ENCODE results near the gene AIFM1. TPM values are rescaled to one million over a fixed set of nuclear protein-coding genes. Genes with fewer than 3 reads are reported as not detected.

AIFM1 gene
- total RNA-seq, 2 donors from 2014 or later: 35.6 to 86.9 TPM

- Histone ChIP-seq H3K4me1 (peaks cover 0 to 5% of the 10 kb centered on the region in 2 donors), H3K27ac (no peak overlapping the region), H3K4me3 (no peak overlapping the region), H3K36me3 (no peaks in the 10 kb centered on the region), H3K9me3 (no peaks in the 10 kb centered on the region), H3K27me3 (no peaks in the 10 kb centered on the region)
- DNase-seq (ENCODE audit: low spot score): no peak
- TF ChIP-seq, protein P1, sequence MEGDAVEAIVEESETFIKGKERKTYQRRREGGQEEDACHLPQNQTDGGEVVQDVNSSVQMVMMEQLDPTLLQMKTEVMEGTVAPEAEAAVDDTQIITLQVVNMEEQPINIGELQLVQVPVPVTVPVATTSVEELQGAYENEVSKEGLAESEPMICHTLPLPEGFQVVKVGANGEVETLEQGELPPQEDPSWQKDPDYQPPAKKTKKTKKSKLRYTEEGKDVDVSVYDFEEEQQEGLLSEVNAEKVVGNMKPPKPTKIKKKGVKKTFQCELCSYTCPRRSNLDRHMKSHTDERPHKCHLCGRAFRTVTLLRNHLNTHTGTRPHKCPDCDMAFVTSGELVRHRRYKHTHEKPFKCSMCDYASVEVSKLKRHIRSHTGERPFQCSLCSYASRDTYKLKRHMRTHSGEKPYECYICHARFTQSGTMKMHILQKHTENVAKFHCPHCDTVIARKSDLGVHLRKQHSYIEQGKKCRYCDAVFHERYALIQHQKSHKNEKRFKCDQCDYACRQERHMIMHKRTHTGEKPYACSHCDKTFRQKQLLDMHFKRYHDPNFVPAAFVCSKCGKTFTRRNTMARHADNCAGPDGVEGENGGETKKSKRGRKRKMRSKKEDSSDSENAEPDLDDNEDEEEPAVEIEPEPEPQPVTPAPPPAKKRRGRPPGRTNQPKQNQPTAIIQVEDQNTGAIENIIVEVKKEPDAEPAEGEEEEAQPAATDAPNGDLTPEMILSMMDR (IDR thresholded peaks at IDR 0.05): no peak
Measured at GRCh38 chrX:130114141-130114588, 51.5 kb downstream of the AIFM1 start.

- TF ChIP-seq, protein P1 (IDR thresholded peaks at IDR 0.05): no peak
- Histone ChIP-seq H3K27ac (peak overlapping the region; percentile 87 to 90), H3K9me3 (no peaks in the 10 kb centered on the region), H3K4me3 (peak overlapping the region; percentile 63), H3K27me3 (no peaks in the 10 kb centered on the region), H3K36me3 (no peaks in the 10 kb centered on the region), H3K4me1 (peaks cover 0 to 10% of the 10 kb centered on the region in 2 donors)
- no peak for DNase-seq (ENCODE audit: low spot score)
Measured at GRCh38 chrX:130111220-130112154, 54.2 kb downstream of the AIFM1 start.

GRCh38 chrX:130110379-130111219 is 55.0 kb downstream of the AIFM1 start, which contains the start of gene ELF4:
Gene ELF4, minus strand, starts transcription at chrX:130110497. Its CDS starts 29,167 bp downstream, at chrX:130081330.
- TF ChIP-seq, protein P1 (IDR thresholded peaks at IDR 0.05): no peak
- Histone ChIP-seq H3K4me3 (peak within 1 kb of the TSS; percentile 63), H3K27ac (peak within 1 kb of the TSS; percentile 87 to 90), H3K27me3 (no peaks in the 10 kb centered on the region), H3K9me3 (no peaks in the 10 kb centered on the region), H3K4me1 (peaks cover 0 to 19% of the 10 kb centered on the region in 2 donors), H3K36me3 (no peaks in the 10 kb centered on the region)
- DNase-seq (ENCODE audit: low spot score): no peak

- Histone ChIP-seq H3K27ac (peak overlapping the region; percentile 87 to 90), H3K4me3 (peak overlapping the region; percentile 63), H3K36me3 (no peaks in the 10 kb centered on the region), H3K27me3 (no peaks in the 10 kb centered on the region), H3K4me1 (peaks cover 0 to 28% of the 10 kb centered on the region in 2 donors), H3K9me3 (no peaks in the 10 kb centered on the region)
- DNase-seq (ENCODE audit: low spot score): no peak
- TF ChIP-seq, protein P1 (IDR thresholded peaks at IDR 0.05): no peak
Measured at GRCh38 chrX:130109429-130110378, 55.9 kb downstream of the AIFM1 start.

Measured in right atrium auricular region (tissue), 2 donors.